Measurements from ENCODE around the gene LRMDA. TPM values are rescaled to one million over a fixed set of nuclear protein-coding genes. Genes with fewer than 3 reads are reported as not detected.

LRMDA gene
- total and polyA plus RNA-seq, 2 of the 8 experiments (the other 6 are each of a cell fraction or from before 2014, with no cell fraction given) = 0.86 to 2.8 TPM

- H2BK15ac ChIP-seq (ENCODE audit: low read length) = peak overlapping the region; percentile 46; the same call in 1 of the 2 replicates
- FAIRE-seq (no peak), DNase-seq (ENCODE audit: low read depth in 1 of 2, low spot score in 2 of 2) (no peak)
- H3K14ac ChIP-seq (ENCODE audit: insufficient read length) = no peak overlapping the region
- peak overlapping the region in 1 of 4 experiments; percentile 24; a peak in 1 of 8 replicates for H3K4me3 ChIP-seq (ENCODE audit: extremely low read depth in 1 of 4, insufficient read depth in 2 of 4, low read depth in 3 of 4, low read length in 4 of 4)
- no peaks in the 10 kb centered on the region for H3K79me2 ChIP-seq (ENCODE audit: control insufficient read depth in 1 of 2, insufficient read depth in 2 of 2, low read length in 2 of 2)
- H3K27me3 ChIP-seq (replicated peaks in 1 of 4; ENCODE audit: control insufficient read depth in 3 of 4, extremely low read depth in 1 of 4, insufficient read depth in 3 of 4, low read length in 3 of 4) = no peaks in the 10 kb centered on the region
- no peak overlapping the region for H2AFZ ChIP-seq (ENCODE audit: low read length)
- H2BK120ac ChIP-seq (replicated peaks; ENCODE audit: low read depth, low read length) = no peak overlapping the region
- H3K23me2 ChIP-seq (ENCODE audit: low read depth, low read length) = no peaks in the 10 kb centered on the region
- 0 out of 2 replicates have a peak overlapping the region, but pooled peaks have one; percentile 10 for H3K18ac ChIP-seq (ENCODE audit: extremely low read depth, low read length)
- POLR2A ChIA-PET (ENCODE audit: partially characterized antibody) = no interaction called here
- H2BK20ac ChIP-seq (ENCODE audit: low read length) = peak overlapping the region; percentile 68; the same call in 1 of the 2 replicates
- CTCF ChIA-PET (ENCODE audit: partially characterized antibody) = interaction anchor here (1.3 kb wide), 1 partner anchor 95 kb away, joined by 3 read pairs; no protein-coding TSS in a partner anchor
- H3K27ac ChIP-seq (ENCODE audit: low read depth, low read length) = no peak overlapping the region
- no peak overlapping the region for H3K23ac ChIP-seq (ENCODE audit: insufficient read length)
- no peaks in the 10 kb centered on the region for H3K9me3 ChIP-seq (ENCODE audit: insufficient read depth in 2 of 2, low read depth in 1 of 2, low read length in 1 of 2)
- H2BK5ac ChIP-seq (ENCODE audit: low read depth, low read length) = 0 out of 2 replicates have a peak overlapping the region, but pooled peaks have one; percentile 57
- H3K4me1 ChIP-seq (replicated peaks in 1 of 4; ENCODE audit: control insufficient read depth in 3 of 4, insufficient read depth in 4 of 4, low read length in 3 of 4) = peaks cover 2 to 23% (median 19%) of the 10 kb centered on the region in 4 experiments; a peak in 5 of 7 replicates
- H3K79me1 ChIP-seq (ENCODE audit: low read depth, low read length) = no peaks in the 10 kb centered on the region
- H3K56ac ChIP-seq (replicated peaks; ENCODE audit: insufficient read length, low read depth, low read length) = no peak overlapping the region
- H4K91ac ChIP-seq (replicated peaks; ENCODE audit: insufficient read length, low read length) = no peak overlapping the region
- H3K36me3 ChIP-seq (ENCODE audit: control insufficient read depth in 2 of 4, insufficient read depth in 4 of 4, low read length in 3 of 4) = no peaks in the 10 kb centered on the region
- no peaks in the 10 kb centered on the region for H4K20me1 ChIP-seq (replicated peaks in 1 of 2; ENCODE audit: control insufficient read depth in 1 of 2, insufficient read depth in 2 of 2, low read length in 2 of 2)
- H4K5ac ChIP-seq (ENCODE audit: insufficient read length, low read depth, low read length) = no peak overlapping the region
- peak overlapping the region; percentile 97 for H2AK5ac ChIP-seq (ENCODE audit: low read depth, low read length)
- H2BK12ac ChIP-seq (ENCODE audit: low read depth, low read length) = peak overlapping the region; percentile 89; the same call in 1 of the 2 replicates
- H3K9ac ChIP-seq (replicated peaks in 1 of 4; ENCODE audit: extremely low read depth in 1 of 4, low read depth in 3 of 4, low read length in 3 of 4) = no peak overlapping the region
- H3K4ac ChIP-seq (replicated peaks; ENCODE audit: insufficient read length, low read depth, low read length) = no peak overlapping the region
- H4K8ac ChIP-seq (ENCODE audit: extremely low read depth, insufficient read depth, low read length) = no peak overlapping the region
- WGBS, 2 experiments (ENCODE audit: extremely low coverage in 1 of 2, insufficient coverage in 1 of 2, insufficient read length in 1 of 2, insufficient replicate concordance in 2 of 2, low coverage in 1 of 2, low lambda C conversion rate in 2 of 2, missing lambda C conversion rate in 1 of 2) = 93% methylated on average over 4 of the region's 4 CpGs; no CpG with 5 or more reads in 1 of the 2 experiments
- peak overlapping the region in 1 of 2 experiments; percentile 22; a peak in 1 of 4 replicates for H3K4me2 ChIP-seq (ENCODE audit: insufficient read depth in 1 of 2, low read depth in 2 of 2, low read length in 2 of 2)
Measured at GRCh38 chr10:75709245-75709644, 277.8 kb downstream of the LRMDA start.
